HCT116 (cell line): ENCODE measurements around the gene ECE2. TPM values are rescaled to one million over a fixed set of nuclear protein-coding genes. Genes with fewer than 3 reads are reported as not detected.

Source experiments
- ATAC-seq: fragments of 200-7000 bp; cut with Tn5 transposase; 2 replicates; pipeline ENCODE4 v1.9.1; 2020; ENCODE audit warnings: mild to moderate bottlenecking, moderate library complexity
- BruUV-seq: library from RNA; stranded (reverse); fragments of 400-500 nt; replicated peaks from 2 replicates; lab custom pipeline; 2021; lab: Mats Ljungman, UMichigan
- CTCF ChIA-PET: fragments of 300-600 bp; sonication (Branson Sonifier 250); formaldehyde crosslinking; loops from one replicate; lab custom pipeline; 2021; ENCODE audit warnings: antibody characterized with exemption; lab: Charles Lee
- POLR2A ChIA-PET: fragments of 300-600, 350-600 bp; sonication (Branson Sonifier 250); formaldehyde crosslinking; loops from one replicate; lab custom pipeline; 2021; ENCODE audit warnings: antibody characterized with exemption; lab: Charles Lee
- RAD21 ChIA-PET, 2 experiments: fragments of 300-600 bp; sonication (Branson Sonifier 250); formaldehyde crosslinking; loops; one replicate each; lab custom pipeline; 2023; ENCODE audit warnings: low total read pairs in 2 of 2; ENCODE audit not compliant: uncharacterized antibody in 2 of 2, unreplicated experiment in 2 of 2, low non-redundant PET in 1 of 2; lab: Charles Lee
- DNase-seq: peaks from one replicate; pipeline ENCODE4 v3.0.0-alpha.2; 2010; ENCODE audit warnings: low read depth, low spot score
- H2AFZ ChIP-seq: fragments of 200-600 bp; shearing (Covaris generic), sonication (generic); 2 replicates; pipeline ENCODE4 v1.6.1; 2017; ENCODE audit warnings: low read depth, mixed run types, mixed read lengths, antibody characterized with exemption, low read length; ENCODE audit not compliant: poor library complexity, severe bottlenecking
- H3K27ac ChIP-seq: 2 replicates; pipeline ENCODE4 v1.5.1; 2012; ENCODE audit warnings: low read depth, low read length
- H3K27me3 ChIP-seq: fragments of 200-600 bp; sonication (generic); 2 replicates; pipeline ENCODE4 v1.6.1; 2016; ENCODE audit warnings: mixed run types, low read length, mixed read lengths; ENCODE audit not compliant: insufficient read depth
- H3K36me3 ChIP-seq, 2 experiments: fragments of 200-500 bp in 1 of 2; fragments of 200-600 bp in 1 of 2; sonication (Bioruptor generic) in 1 of 2; sonication (generic) in 1 of 2; 2 replicates each; pipeline versions ENCODE4 v1.5.1 to v1.6.1; 2014 to 2016; ENCODE audit warnings: low read length in 2 of 2, inconsistent platforms in 1 of 2, mixed read lengths in 1 of 2, mixed run types in 1 of 2; ENCODE audit not compliant: insufficient read depth in 2 of 2, control insufficient read depth in 1 of 2
- H3K4me1 ChIP-seq, 2 experiments: fragments of 200-600 bp in 1 of 2; sonication (generic) in 1 of 2; 2 replicates each; pipeline versions ENCODE4 v1.5.1 to v1.6.1; 2012 to 2017; ENCODE audit warnings: low read length in 2 of 2, inconsistent platforms in 1 of 2, mild to moderate bottlenecking in 1 of 2, mixed read lengths in 1 of 2, mixed run types in 1 of 2, moderate library complexity in 1 of 2; ENCODE audit not compliant: insufficient read depth in 2 of 2, control insufficient read depth in 1 of 2
- H3K4me2 ChIP-seq: fragments of 200-600 bp; sonication (generic); 2 replicates; pipeline ENCODE4 v1.6.1; 2017; ENCODE audit warnings: mixed run types, low read length, mixed read lengths
- H3K4me3 ChIP-seq, 2 experiments: fragments of 200-600 bp in 1 of 2; sonication (generic) in 1 of 2; replicated peaks in 1 of 2; 2 replicates each; pipeline ENCODE4 v1.5.1; 2011 to 2016; ENCODE audit warnings: low read length in 2 of 2, control low read depth in 1 of 2, low read depth in 1 of 2, mild to moderate bottlenecking in 1 of 2, mixed read lengths in 1 of 2, mixed run types in 1 of 2
- H3K79me2 ChIP-seq: fragments of 200-600 bp; sonication (generic); 2 replicates; pipeline ENCODE4 v1.6.1; 2017; ENCODE audit warnings: mild to moderate bottlenecking, mixed run types, low read length, moderate library complexity, mixed read lengths; ENCODE audit not compliant: insufficient read depth
- H3K9ac ChIP-seq: fragments of 200-600 bp; sonication (generic); 2 replicates; pipeline ENCODE4 v1.6.1; 2016; ENCODE audit warnings: low read length, mixed read lengths
- H3K9me2 ChIP-seq: fragments of 200-600 bp; sonication (generic), shearing (Covaris generic); 2 replicates; pipeline ENCODE4 v1.6.1; 2017; ENCODE audit warnings: mixed run types, mild to moderate bottlenecking, moderate library complexity; ENCODE audit not compliant: insufficient read depth
- H3K9me3 ChIP-seq, 2 experiments: fragments of 200-500 bp in 1 of 2; fragments of 200-600 bp in 1 of 2; sonication (Bioruptor generic) in 1 of 2; sonication (generic) in 1 of 2; 2 replicates each; pipeline ENCODE4 v1.6.1; 2014 to 2017; ENCODE audit warnings: low read length in 2 of 2, mixed read lengths in 2 of 2, inconsistent platforms in 1 of 2, low read depth in 1 of 2, mild to moderate bottlenecking in 1 of 2, mixed run types in 1 of 2, moderate library complexity in 1 of 2; ENCODE audit not compliant: control insufficient read depth in 1 of 2, insufficient read depth in 1 of 2
- H4K20me1 ChIP-seq: fragments of 200-600 bp; sonication (generic), shearing (Covaris generic); 2 replicates; pipeline ENCODE4 v1.6.1; 2017; ENCODE audit warnings: mixed run types, mild to moderate bottlenecking, moderate library complexity; ENCODE audit not compliant: insufficient read depth
- CBX3 ChIP-seq: IDR thresholded peaks from 2 replicates; pipeline ENCODE4 v1.6.1; 2012; ENCODE audit warnings: low read depth
- CTCF ChIP-seq, 3 experiments: fragments of 200-600 bp in 1 of 3; sonication (generic) in 1 of 3; IDR thresholded peaks in 2 of 3; conservative IDR thresholded peaks in 1 of 3; 2 replicates each; pipeline ENCODE4 v1.5.1; 2012 to 2017; ENCODE audit warnings: low read depth in 2 of 3, low read length in 2 of 3, antibody characterized with exemption in 1 of 3, borderline replicate concordance in 1 of 3, control low read depth in 1 of 3, mild to moderate bottlenecking in 1 of 3, mixed read lengths in 1 of 3, mixed run types in 1 of 3, moderate library complexity in 1 of 3; ENCODE audit not compliant: insufficient read depth in 1 of 3
- JUND ChIP-seq: IDR thresholded peaks from 2 replicates; pipeline ENCODE4 v1.6.1; 2012
- RAD21 ChIP-seq: IDR thresholded peaks from 2 replicates; pipeline ENCODE4 v1.6.1; 2012; ENCODE audit warnings: low read depth, mild to moderate bottlenecking
- SIN3A ChIP-seq: IDR thresholded peaks from 2 replicates; pipeline ENCODE4 v1.6.1; 2012; ENCODE audit warnings: low read depth
- ZFX ChIP-seq: fragments of 450-650 bp; IDR thresholded peaks from 2 replicates; pipeline ENCODE4 v1.6.1; 2017
- intact Hi-C: fragments of 100-400 bp; cut with micrococcal nuclease; formaldehyde crosslinking; loops from 2 replicates; pipeline ENCODE4 v1.10.0; 2022
- total RNA-seq: library from RNA; stranded (reverse); gene quantifications from one replicate; pipeline ENCODE4 v1.2.1, GENCODE V29; 2021; ENCODE audit not compliant: unreplicated experiment

The ECE2 gene
- total RNA-seq, 1 experiment from 2014 or later = not detected

GRCh38 chr3:184298759-184299487 is 23.1 kb downstream of the ECE2 start, which contains the start of gene PSMD2 (continued):
- TF ChIP-seq CTCF (IDR thresholded peaks at IDR 0.05 in 2 of 3, conservative IDR thresholded peaks at IDR 0.05 in 1 of 3; ENCODE audit: borderline replicate concordance in 1 of 3, insufficient read depth in 1 of 3, low read depth in 2 of 3, low read length in 2 of 3) (no peak), SIN3A (peak; percentile 17; the same call in 1 of the 2 replicates)

- intact Hi-C loops = no loop called here
- Histone ChIP-seq H3K9me3 (no peaks in the 10 kb centered on the region), H3K79me2 (peaks cover 52% of the 10 kb centered on the region), H3K36me3 (peaks cover 37 to 40% of the 10 kb centered on the region in 2 experiments), H3K27ac (peak overlapping the region; percentile 77), H4K20me1 (no peaks in the 10 kb centered on the region), H3K27me3 (no peaks in the 10 kb centered on the region), H2AFZ (no peak overlapping the region), H3K9me2 (no peaks in the 10 kb centered on the region), H3K4me1 (peaks cover 4 to 14% of the 10 kb centered on the region in 2 experiments), H3K4me3 (peak overlapping the region; percentile 72 to 84), H3K4me2 (peak overlapping the region; percentile 91), H3K9ac (peak overlapping the region; percentile 91)
- TF ChIP-seq CBX3 (no peak), JUND (no peak), ZFX (peak; percentile 82), RAD21 (no peak)
- DNase-seq (no peak), ATAC-seq (no peak)
- POLR2A ChIA-PET = no interaction called here
- CTCF ChIA-PET = no interaction called here
- RAD21 ChIA-PET = no interaction called here
- TSS peak; percentile 44 for BruUV-seq
These were observed 23.9 kb downstream of the ECE2 start for GRCh38 chr3:184299488-184300377.
